Measurements from ENCODE around the gene PARP15.

Gene PARP15

DNA sequence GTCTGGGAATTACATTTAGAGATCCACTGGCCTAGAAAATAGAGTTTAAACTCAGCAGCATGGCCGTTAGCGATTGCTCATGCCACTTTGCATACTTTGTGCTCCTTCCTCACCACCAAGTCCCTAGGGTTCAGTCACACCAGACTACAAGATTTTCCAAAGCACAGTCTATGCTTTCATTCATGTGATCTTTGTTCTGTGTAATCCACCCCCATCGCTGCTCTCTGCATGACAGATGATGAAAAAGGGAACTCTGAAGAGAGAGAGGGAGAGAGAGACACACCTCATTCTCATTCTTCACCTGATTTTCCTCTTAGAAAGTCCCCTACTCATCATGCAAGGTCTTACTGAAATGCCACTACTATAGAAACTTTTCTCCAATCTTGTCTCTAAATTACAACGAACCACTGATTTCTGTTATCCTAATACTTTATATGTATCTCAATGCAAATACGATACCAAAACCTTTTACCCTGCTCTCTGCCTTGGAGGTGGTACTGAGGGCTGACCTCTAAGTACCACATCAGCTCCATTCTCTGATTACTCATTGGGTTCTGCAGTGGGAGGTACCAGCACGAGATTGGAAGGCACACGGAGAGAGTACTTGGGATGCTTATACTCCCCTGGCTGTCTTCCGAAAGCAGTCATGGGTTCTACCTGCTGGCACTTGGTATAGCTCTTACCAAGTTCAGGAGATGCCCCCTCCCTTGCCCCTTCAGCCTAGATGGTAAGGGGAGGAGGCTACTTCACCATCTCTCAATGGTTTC, 1.1 kb upstream of the PARP15 start:
- no peak for DNase-seq

DNA sequence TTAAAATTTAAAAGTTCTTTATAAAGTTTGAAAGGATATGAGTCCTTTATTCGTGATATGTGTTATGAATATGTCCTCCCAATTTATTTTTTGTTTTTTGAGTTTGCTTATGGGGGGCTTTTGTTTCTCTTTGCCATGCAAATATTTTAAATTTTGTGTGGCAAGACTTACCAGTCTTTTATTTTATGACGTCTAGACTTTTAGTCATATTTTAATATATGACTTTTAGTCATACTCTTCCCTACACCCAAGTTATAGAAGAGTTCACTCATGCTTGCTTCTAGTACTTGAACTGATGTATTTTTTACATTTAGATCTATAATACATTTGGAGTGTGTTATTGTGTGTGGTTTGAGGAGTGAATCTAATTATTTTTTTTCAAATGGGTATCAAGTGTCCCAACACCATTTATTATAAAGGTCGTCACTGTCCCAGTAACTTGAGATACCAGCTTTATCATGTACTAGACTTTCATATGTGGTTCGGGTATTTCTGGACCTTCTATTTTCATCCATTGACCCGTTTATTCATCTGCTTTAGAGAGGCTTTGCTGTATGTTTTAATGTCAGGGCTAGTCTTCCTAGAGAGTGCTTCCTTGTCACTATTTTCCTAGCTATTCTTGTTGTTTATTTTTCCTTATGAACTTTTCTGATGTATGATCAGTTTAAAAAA, 755 bp downstream of the PARP15 start:
- no peak for DNase-seq

DNA sequence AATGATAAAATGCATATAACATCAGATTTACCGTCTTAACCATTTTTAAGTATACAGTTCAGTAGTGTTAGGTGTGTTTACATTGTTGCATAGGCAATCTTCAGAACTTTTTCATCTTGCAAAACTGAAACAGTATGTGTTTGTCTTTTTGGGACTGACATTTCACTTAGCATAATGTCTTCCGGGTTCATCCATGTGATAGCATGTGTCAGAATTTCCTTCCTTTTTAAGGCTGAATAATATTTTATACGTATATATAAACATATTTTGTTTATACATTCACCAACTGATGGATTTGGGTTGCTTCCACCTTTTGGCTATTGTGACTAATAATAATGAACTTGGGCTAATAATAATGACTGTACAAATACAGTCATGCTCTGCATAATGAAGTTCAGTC, 3.0 kb downstream of the PARP15 start:
- DNase-seq = no peak

DNA sequence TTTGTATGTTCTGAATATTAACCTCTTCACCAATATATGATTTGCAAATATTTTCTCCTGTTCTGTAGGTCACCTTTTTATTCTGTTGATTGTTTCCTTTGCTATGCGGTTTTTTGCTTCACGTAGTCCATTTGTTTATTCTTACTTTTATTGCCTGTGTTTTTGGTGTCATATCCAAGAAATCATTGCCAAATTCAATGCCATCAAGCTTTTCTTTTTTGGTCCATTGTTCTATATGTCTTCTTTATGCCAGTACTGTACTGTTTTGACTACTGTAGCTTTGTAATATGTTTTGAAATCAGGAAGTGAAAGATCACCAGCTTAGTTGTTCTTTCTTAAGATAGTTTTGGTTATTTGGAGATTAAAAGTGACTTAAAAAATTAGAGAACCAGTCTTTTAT, 4.2 kb downstream of the PARP15 start:
- no peak for DNase-seq

DNA sequence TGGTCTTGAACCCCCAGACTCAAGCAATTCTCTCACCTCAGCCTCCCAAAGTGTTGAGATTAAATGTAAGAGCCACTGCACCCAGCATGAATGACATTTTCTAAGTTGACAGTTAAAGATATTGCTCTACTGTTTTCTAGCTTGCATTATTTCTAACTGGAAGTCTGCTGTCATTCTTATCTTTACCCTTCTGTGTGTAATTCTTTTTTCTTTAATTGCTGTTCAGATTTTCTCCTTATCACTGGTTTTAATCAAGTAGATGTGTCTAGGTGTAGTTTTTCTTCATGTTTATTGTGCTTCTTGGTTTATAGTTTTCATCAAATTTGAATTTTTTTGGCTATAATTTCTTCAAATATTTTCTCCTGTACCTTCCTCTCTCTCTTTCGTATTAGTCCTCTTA, 4.9 kb downstream of the PARP15 start:
- DNase-seq = no peak

DNA sequence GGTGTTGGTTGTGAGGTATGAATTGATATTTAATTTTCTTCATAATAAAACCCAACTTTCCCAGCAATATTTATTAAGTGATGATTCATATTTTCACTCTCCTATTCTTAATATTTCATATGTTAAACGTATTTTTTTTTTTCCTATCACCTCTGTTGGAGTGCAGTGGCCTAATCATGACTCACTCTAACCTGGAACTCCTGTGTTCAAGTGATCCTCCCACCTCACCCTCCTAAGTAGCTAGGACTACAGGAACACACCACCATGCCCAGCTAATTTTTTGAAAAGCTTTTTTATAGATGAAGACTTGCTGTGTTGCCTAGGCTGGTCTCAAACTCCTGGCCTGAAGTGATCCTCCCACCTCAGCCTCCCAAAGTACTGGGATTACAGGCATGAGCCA, 8.6 kb downstream of the PARP15 start:
- DNase-seq = no peak

DNA sequence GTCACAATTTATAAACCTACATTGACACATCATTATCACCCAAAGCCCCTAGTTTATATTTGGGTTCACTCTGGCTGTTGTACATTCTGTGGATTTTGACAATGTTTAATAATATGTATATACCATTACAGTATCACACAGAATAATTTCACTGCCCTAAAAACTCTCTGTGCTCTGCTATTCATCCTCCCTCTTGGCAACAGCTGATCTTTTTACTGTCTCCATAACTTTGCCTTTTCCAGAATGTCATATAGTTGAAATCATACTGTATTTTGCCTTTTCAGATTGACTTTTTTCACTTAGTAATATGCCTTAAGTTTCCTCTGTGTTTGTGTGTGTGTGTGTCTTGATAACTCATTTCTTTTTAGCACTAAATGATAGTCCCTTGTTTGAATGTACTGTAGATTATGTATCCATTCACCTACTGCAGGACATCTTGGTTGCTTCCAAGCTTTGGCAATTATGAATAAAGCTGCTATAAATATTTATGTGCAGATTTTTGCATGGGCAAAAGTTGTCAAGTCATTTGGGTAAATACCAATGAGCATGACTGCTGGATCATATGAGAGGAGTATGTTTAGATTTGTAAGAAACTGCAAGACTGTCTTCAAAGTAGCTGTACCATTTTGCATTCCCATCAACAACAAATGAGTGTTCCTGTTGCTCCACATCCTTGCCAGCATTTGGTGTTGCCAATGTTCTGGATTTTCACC, 9.5 kb downstream of the PARP15 start:
- DNase-seq = no peak

DNA sequence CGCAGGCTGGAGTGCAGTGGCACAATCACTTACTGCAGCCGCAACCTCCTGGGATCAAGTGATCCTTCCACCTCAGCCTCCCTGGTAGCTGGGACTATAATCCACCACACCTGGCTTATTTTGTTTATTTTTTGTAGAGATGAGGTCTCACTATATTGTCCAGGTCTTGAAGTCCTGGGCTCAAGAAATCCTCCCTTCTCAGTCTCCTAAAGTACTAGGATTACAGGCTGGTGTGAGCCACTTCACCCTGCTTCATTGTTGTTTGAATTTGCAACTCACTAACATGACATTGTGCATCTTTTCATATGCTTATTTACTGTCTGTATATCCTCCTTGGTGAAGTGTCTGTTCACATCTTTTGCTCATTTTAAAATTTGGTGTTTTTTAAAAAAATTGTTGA, 10.1 kb downstream of the PARP15 start:
- DNase-seq = no peak

DNA sequence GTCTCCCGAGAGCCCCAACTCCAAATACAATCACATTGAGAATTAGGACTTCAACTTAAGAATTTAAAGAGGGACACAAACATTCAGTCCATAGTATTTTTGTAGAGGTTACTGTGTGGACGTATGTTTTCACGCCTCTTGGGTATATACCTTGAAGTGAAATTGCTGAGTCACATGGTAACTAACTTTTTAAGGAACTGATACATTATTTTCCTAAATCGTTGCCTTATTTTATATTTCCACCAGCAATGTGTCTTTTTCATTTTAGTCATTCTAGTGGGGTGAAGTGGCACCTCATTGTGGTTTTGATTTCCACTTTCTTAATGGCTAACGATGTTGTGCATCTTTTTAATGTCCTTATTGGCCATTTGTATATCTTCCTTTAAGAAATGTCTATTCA, 11.8 kb downstream of the PARP15 start:
- DNase-seq = no peak

DNA sequence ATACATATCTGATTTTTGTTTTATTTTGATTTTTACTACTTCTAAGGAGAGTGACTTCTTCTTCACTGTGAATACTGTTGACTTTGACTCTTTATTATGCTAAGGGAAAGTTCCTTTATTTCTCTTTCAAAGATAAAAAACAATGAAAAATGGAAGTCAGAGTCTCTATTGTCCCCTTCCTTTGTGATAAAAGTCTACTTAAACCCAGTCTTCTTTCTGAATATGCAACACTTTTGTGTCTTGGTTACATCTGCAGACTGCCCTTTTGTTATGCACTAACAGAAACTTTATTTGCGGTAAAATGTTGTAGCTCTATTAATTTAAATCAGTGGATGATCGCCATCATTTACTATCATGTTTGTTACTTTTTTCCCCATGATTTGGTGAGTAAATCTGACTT, 13.2 kb downstream of the PARP15 start:
- DNase-seq = no peak

DNA sequence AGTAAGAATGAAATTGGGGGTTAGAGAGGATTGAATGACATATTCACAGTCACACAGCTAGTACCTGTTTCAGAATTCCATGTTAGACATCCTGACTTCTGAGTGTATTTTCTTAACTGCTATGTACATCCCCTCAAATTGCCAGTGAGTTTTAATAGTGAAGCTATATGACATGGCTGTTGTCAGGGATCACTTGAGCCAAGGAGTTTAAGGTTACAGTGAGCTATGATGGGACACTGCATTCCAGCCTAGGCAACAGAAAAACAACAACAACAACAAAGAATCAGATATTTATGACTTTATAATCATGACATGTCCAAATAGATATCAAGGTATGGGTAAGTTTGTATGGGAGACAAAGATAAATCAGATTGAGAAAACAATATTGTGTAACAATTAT, 16.6 kb downstream of the PARP15 start:
- no peak for DNase-seq

DNA sequence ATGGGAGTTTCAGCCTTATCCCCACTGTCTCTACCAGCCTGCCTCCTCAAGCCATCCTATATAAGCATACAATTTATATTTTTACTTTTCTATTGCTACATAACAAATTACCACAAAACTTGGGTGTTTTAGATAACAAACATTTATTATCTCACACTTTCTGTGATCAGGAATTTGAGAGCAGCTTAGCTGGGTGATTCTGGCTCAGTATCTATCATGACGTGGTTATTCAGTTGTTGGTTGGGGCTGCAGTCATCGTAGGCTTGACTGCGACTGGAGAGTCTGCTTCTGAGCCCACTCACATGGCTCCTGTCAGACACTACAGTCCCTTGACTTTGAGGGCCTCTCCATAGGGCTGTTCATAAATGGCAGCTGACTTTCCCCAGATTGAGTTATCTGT, 20.7 kb downstream of the PARP15 start:
- DNase-seq = no peak

DNA sequence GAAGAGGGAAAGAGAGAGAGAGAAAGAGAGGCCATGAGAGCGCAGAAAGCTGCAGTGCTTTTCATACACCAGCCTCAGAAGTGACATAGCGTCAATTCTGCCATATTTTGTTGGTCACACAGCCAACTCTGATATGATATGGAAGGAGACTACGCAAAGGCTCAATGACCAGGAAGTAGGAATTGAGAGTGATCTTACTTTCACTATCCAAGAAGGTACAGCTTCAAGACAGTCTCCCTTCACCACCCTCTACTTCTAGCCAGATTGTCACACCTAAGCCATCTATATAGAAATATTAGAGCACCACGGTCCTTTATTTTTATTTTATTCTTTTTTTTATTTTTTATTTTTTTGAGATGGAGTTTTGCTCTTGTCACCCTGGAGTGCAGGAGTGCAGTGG, 21.1 kb downstream of the PARP15 start:
- no peak for DNase-seq

DNA sequence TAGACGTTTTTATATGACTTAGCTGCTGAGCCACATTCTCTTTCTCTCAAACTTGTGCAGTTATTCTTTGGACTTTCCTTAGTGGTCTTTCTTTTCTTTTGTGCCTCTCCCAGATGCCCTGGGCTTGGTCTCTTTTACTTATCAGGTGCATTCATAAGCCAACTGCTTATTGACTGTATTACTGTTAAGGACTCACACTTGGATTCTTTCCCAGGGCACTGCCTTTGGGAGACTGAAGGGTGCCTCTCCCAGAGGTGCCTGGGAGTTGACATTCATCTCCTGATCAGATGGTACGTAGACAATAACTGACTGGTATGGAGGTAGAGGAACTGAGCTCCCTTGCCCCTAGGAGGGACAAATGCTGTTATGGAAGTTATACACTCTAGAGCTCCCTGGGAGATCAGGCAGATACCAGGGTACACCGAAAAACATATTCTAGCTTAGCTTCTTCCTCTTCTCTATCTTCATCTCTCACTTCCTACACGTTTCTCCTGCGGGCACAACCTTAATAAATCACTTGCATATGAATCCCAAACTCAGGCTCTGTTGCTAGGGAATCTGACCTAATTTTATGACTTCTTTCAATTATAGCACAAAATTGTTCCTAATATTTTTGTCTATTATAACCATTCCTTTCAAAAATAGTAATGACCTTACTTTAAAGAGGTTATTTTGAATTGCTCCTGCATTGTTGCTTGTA, 24.7 kb downstream of the PARP15 start:
- no peak for DNase-seq

DNA sequence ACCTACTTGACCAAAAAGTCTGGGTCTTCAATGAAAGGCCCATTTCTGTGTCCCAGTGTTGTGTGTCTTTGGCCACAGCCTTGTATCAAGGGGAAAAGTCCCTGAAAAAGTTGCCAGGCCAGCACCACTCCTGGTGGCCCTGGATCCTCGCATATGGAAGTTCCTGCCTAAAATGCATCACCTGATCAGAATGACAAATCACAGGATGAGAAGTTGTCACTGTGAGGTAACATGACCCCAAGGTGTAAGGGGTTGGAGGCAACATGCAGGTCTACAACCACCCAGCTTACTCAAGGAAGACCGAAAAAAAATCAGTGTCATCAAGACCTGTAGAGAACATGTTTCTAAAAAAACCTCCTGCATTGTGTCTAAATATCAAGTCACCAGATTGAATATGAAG, 25.6 kb downstream of the PARP15 start:
- DNase-seq = no peak

DNA sequence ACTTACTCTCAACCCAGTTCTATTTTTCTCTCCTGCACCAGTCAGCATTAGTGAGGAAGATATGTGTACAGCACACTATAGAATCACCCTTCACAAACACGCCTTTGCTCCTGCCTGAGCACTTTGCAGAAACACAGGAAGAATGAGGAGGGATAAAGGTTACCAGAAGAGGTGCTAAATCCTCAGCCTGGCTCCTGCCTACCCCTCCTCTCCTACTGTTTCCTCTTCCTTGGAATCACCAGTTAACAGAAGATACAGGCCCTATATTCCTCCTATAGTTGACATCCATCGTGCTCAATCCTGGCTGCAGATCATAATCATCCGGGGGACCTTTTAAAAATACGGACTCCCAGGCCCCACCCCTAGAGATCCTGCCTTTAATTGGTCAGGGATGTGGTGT, 28.9 kb downstream of the PARP15 start:
- no peak for DNase-seq

DNA sequence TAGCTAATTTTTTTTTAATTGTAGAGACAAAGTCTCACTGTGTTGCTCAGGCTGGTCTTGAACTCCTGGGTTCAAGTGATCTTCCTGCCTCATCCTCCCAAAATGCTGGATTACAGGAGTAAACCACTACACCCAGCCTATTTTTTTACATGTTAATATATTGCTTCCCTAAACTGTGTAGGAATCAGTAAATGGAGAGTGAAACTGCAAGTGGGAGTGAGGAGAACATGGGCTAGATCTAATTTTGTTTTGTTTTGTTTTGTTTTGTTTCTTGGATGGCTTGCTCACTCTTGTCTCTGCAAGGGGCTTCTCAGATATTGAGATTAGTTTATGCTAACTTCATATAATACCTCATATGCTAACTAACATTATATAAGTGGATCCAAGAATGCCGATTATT, 31.5 kb downstream of the PARP15 start:
- DNase-seq = no peak

DNA sequence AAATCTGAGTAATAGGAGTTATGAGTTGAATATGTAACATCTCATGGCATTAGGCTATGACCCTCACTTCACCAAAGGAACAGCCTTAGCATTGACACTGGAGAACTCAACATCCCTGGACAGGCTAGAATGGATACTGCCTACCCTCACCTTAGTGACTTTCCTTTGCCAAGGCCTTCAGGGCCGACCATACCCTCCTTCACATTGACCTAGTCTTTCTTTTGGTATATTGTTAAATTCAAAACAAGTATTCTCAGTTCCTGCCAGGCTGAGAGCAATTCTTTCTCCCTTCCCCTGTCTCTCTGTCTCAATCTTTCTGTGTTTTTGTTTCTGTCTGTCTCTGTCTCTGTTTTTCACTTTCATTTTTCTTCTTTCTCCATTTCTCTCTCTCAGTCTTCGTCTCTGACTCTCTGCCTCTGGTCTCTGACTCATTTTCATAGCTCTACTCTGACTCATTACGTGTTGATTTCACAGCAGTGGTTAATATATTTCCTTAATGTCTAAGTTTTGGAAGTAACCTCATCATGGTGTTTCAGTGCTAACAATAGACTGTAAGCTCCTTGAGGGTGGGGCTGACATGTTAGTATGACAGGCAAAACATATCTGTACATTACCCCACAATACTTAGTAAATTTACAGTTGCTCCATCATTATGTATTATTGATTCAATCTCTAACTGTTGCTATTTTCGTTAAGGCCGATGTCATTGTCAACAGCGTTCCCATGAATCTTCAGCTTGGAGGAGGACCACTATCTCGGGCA, 32.5 kb downstream of the PARP15 start:
- DNase-seq = no peak

DNA sequence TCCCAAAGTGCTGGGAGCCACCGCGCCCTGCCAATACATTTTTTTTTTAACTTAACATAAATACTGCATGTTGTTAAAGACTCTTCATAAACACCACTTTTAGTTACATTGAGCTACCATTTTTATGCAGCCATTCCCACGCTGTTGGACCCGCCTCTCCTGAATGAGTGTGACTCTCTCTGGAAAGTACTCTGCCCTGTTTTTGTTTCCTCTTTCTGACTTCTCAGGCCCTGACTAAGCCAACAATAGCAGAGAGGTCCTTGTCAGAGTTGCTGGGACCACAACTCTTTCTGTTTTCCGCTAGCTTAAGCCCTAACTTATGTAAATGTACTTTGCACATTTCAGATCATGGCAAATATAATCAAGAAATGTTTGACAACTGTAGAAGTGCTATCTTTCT, 35.2 kb downstream of the PARP15 start:
- DNase-seq = no peak

DNA sequence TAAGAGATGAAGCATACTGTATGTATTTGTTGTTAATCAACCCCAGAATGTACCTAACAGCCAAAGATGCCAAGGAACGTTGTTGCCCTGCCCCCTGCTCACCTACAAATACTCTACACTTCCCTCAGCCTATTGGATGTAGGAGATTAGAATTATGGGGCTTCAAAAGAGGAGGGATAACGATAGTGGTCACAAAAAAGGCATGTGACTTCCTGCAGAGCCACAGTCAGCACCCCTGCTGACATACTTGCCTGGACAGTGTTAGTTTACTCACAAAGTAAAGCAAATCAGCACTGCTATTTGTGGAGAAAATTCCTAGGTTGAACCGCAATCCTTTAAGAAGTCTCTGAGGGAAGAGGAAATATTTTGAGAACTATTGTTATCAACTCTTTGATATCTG, 37.9 kb downstream of the PARP15 start:
- no peak for DNase-seq

DNA sequence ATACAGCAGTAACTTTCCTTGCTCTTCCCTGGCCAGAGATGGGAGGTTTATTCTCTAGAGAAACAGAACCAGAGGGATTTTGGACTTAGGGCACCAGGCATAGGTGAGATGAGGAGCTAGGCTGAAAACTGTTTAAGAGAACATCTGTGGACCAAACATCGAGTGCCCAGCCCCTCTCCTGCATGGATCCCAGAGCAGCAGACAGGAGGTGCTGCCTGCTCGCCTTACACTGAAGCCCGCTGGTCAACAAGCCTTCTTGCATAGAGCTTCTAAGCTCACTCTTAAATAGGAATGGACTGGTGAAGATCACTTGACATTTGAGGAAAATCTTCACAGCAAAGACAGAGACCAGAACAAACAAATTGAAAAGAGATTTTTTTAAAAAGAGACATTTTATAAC, 41.2 kb downstream of the PARP15 start:
- DNase-seq = no peak

DNA sequence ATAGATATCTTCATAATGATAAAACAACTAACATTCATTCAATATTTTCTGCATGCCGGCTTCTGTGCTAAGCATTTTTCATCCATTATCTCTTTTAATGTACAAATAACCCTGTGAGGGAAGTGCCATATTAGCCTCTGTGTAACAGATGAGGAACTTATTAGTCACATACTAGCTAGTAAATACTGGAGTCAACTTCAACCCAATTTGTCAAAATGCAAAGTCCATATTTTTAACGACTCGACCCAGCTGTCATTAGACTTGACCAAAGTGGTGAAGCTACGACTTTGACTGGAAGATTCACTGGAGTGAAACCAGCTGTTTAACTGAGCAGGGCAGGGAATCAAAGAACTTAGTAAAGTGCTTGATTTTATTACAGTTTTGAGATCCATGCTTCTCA, 41.6 kb downstream of the PARP15 start:
- DNase-seq = no peak

DNA sequence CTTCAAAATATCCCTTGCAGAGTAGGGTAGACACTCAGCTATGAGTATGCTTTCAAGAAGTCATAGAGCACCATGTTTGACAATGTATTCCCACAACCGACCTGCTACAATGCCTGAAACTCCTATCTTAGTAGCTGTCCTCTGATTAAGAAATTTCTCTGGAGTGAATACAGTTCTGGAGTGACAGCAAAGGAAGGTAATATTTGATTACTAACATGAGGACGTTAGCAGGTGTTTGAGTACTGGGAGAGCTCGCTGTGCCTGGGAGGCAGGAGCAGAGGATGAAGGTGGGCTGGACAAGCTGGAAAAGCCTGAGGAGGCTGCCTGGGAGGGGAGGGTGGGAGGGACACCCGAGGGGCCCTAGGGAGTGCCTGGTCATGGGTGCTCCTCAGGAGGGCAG, 42.9 kb downstream of the PARP15 start:
- no peak for DNase-seq

All from activated T-cell treated with anti-CD3 and anti-CD28 coated beads for 4 hours (primary cell).